Testis (tissue), 3 donors: ENCODE measurements around the gene ATP6V1B1. TPM values are rescaled to one million over a fixed set of nuclear protein-coding genes. Genes with fewer than 3 reads are reported as not detected.

ENCODE experiments used
- DNase-seq: peaks from one replicate; pipeline ENCODE4 v3.0.0-alpha.2; 2019
- H3K27ac ChIP-seq, 2 donors: fragments of 200-600 bp; sonication (generic); one replicate each; pipeline ENCODE4 v1.5.1; 2019
- H3K27me3 ChIP-seq: fragments of 200-600 bp; sonication (generic); one replicate; pipeline ENCODE4 v1.5.1; 2019
- H3K36me3 ChIP-seq: fragments of 200-600 bp; sonication (generic); one replicate; pipeline ENCODE4 v1.5.1; 2017; ENCODE audit warnings: low read depth; ENCODE audit errors: missing control alignments
- H3K4me1 ChIP-seq: fragments of 200-600 bp; sonication (generic); one replicate; pipeline ENCODE4 v1.5.1; 2019
- H3K4me3 ChIP-seq, 2 donors: fragments of 200-600 bp; sonication (generic); one replicate each; pipeline ENCODE4 v1.5.1; 2017 to 2019
- H3K9me3 ChIP-seq: fragments of 200-600 bp; sonication (generic); one replicate; pipeline ENCODE4 v1.5.1; 2017
- POLR2A ChIP-seq: fragments of 450-650 bp; IDR thresholded peaks from one replicate; pipeline ENCODE4 v1.6.1; 2017; ENCODE audit warnings: antibody characterized with exemption, mild to moderate bottlenecking, moderate library complexity
- WGBS, 2 donors: methylation state at CpG; one replicate each; pipeline ENCODE4 v1.1.5; 2018; 5-methylcytosine and 5-hydroxymethylcytosine counted together
- intact Hi-C: fragments of 100-400 bp; cut with DNase I; formaldehyde crosslinking; loops from one replicate; pipeline ENCODE4 v1.15.1; 2023; ENCODE audit warnings: low total_unique reads
- polyA plus RNA-seq: library from polyadenylated mRNA; stranded (reverse); fragments of 350-450 nt; fragmentation: Illumina TruSeq; extraction: RNeasy Lipid Tissue Mini Kit (QIAGEN cat#74804); gene quantifications from one replicate; pipeline ENCODE4 v1.2.3, GENCODE V29; 2014; ENCODE audit warnings: low read depth, low replicate concordance; ENCODE audit not compliant: insufficient read depth
- total RNA-seq, 2 donors: library from RNA; depleted of rRNA; stranded (reverse); fragments of >200 nt; gene quantifications; one replicate each; pipeline ENCODE4 v1.2.3, GENCODE V29; 2016
- TF ChIP-seq, protein P1 (sequence below), 3 experiments: fragments of 450-650 bp in 2 of 3; fragments of 200-600 bp in 1 of 3; sonication (generic) in 1 of 3; IDR thresholded peaks; one replicate each; pipeline ENCODE4 v1.5.1; 2016 to 2019; ENCODE audit warnings: antibody characterized with exemption in 3 of 3, mild to moderate bottlenecking in 2 of 3, moderate library complexity in 1 of 3

Gene ATP6V1B1
- total and polyA plus RNA-seq, 3 donors from 2014 or later = 1.7 to 2.9 TPM; not detected in 1

DNA sequence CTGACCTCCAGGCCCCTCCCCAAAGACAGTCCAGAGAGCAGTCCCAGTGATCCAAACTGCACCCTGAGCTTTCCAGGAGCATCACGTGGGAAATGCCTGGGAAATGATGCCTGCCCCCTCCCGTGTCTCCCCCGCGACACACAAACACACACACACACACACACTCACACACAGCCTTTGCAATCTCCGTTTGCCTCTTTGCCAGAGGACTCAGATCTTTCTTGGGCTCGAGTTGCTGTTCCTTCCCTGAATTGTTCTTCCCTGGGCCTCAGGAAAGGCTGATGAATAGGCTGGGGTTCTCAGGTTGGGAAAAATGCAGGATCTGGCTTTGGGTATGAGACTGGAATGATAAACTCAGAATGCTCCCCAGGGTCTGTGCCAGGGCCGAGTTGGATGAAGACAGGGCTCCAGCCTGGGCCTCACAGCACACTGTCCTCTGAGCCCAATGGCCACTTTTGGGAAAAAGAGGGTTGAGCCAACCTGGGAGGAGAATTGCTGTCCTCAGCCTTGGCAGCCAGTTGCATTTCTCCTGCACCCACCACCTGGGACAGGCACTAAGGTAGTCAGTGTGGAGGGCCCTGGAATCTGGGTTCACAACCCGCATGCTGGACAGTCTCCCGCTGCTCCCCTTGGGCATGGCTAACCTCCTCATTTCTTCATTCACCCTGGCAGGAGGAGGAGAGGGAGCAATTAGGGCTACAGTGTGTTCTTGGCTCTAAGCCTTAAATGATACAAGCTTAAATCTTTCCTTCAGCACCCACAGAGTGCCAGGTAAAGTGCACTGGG, 43.9 kb upstream of the ATP6V1B1 start:
- Histone ChIP-seq H3K9me3 (no peaks in the 10 kb centered on the region), H3K27me3 (peaks cover 6% of the 10 kb centered on the region), H3K4me1 (peaks cover 11% of the 10 kb centered on the region), H3K4me3 (no peak overlapping the region), H3K36me3 (no peaks in the 10 kb centered on the region), H3K27ac (no peak overlapping the region)
- intact Hi-C loops = no loop called here
- 45 to 62% methylated on average over 8 to 9 of the region's 9 CpGs for WGBS, 2 donors
- TF ChIP-seq POLR2A = no peak
- TF ChIP-seq, protein P1, sequence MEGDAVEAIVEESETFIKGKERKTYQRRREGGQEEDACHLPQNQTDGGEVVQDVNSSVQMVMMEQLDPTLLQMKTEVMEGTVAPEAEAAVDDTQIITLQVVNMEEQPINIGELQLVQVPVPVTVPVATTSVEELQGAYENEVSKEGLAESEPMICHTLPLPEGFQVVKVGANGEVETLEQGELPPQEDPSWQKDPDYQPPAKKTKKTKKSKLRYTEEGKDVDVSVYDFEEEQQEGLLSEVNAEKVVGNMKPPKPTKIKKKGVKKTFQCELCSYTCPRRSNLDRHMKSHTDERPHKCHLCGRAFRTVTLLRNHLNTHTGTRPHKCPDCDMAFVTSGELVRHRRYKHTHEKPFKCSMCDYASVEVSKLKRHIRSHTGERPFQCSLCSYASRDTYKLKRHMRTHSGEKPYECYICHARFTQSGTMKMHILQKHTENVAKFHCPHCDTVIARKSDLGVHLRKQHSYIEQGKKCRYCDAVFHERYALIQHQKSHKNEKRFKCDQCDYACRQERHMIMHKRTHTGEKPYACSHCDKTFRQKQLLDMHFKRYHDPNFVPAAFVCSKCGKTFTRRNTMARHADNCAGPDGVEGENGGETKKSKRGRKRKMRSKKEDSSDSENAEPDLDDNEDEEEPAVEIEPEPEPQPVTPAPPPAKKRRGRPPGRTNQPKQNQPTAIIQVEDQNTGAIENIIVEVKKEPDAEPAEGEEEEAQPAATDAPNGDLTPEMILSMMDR (IDR thresholded peaks at IDR 0.05) = no peak
- DNase-seq = no peak

DNA sequence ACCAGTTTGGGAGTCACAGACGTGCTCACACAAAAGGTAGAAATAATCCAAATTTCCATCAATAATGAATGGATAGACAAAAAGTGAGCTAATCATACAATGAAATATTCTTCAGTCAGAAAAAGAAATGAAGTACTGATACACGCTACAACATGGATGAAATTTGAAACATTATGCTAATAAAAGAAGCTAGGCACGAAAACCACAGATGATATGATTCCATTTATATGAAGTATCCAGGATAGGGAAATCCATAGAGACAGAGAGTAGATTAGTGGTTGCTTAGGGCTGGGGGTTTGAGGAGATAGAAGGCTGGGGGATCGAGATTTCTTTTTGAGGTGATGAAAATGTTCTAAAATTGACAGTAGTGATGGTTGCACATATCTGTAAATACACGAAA, 43.0 kb upstream of the ATP6V1B1 start:
- TF ChIP-seq, protein P1 (IDR thresholded peaks at IDR 0.05) = no peak
- TF ChIP-seq POLR2A = no peak
- Histone ChIP-seq H3K4me1 (peaks cover 7% of the 10 kb centered on the region), H3K27ac (no peak overlapping the region), H3K36me3 (no peaks in the 10 kb centered on the region), H3K4me3 (no peak overlapping the region), H3K9me3 (no peaks in the 10 kb centered on the region), H3K27me3 (peaks cover 6% of the 10 kb centered on the region)
- intact Hi-C loops = no loop called here
- WGBS, 2 donors = 60 to 80% methylated on average over 5 of the region's 5 CpGs
- DNase-seq = no peak

DNA sequence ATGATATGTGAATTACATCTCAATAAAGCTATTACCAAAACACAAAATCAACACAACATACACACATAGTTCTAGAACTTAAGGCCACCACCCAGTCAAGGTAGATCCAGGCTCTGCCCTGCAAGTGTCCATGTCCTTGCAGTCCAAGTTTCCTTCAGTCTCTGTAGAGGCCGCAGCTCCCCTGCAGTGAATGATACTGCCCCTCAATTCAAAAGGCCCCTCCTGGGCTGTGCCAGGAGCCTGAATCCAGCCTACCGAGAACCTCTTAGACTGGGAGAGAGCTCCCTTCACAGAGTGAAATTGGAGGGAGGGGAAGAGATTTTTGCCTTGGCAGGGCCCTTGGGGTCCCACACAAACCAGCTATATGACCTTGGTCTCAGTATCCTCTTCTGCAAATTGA, 42.5 kb upstream of the ATP6V1B1 start:
- H3K27ac ChIP-seq = no peak overlapping the region
- no peaks in the 10 kb centered on the region for H3K9me3 ChIP-seq
- H3K4me3 ChIP-seq = no peak overlapping the region
- intact Hi-C loops = no loop called here
- H3K36me3 ChIP-seq = no peaks in the 10 kb centered on the region
- peaks cover 7% of the 10 kb centered on the region for H3K4me1 ChIP-seq
- no peak for TF ChIP-seq POLR2A
- TF ChIP-seq, protein P1 (IDR thresholded peaks at IDR 0.05) = no peak
- peaks cover 6% of the 10 kb centered on the region for H3K27me3 ChIP-seq
- DNase-seq = no peak
- WGBS, 2 donors = 61 to 62% methylated on average over 2 of the region's 2 CpGs

DNA sequence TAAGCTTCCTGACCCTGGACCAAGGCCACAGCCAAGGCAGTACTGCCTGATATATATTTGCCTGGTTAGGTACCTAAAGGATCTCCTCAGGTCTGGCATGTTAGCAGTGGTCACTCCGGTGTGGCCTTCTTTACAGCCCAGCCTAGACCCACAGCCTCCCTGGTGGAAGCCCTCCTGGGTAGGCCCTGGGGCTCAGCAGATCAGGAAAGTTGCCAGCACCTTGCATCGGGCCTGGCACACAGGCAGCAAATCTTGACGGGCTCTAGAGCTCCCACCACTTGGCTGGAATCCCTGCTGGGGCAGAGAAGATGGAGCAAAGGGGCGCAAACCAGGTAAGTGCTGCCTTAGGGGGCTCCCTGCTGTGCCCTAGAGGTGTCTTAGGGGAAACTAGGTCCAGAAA, 40.9 kb upstream of the ATP6V1B1 start:
- no peaks in the 10 kb centered on the region for H3K36me3 ChIP-seq
- no peak overlapping the region for H3K27ac ChIP-seq
- H3K4me1 ChIP-seq = peaks cover 6% of the 10 kb centered on the region
- intact Hi-C loops = no loop called here
- H3K9me3 ChIP-seq = no peaks in the 10 kb centered on the region
- H3K27me3 ChIP-seq = no peaks in the 10 kb centered on the region
- no peak overlapping the region for H3K4me3 ChIP-seq
- no peak for DNase-seq
- no peak for TF ChIP-seq POLR2A
- 83 to 84% methylated on average over 4 of the region's 4 CpGs for WGBS, 2 donors

DNA sequence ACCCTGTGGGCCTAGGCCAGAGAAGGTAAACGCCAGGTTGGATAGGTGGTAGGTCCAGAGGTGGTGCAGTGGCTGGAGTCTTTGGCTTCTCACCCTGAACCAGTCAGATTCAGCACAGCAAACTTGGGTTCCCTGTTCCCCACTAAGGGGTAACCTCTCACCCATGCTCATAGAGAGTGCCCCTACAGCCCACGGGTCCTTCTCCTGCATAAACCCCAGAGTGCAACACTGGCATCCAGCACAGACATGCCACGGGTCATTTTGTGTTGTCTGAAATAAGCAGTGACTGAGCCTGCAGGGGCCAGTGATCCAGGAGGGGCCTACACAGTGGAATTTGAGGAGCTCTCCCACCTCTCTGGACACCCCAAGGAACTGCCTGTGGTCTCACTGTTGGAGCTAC, 40.5 kb upstream of the ATP6V1B1 start:
- WGBS, 2 donors = 73 to 75% methylated on average over 1 to 3 of the region's 3 CpGs
- Histone ChIP-seq H3K9me3 (no peaks in the 10 kb centered on the region), H3K27ac (no peak overlapping the region), H3K27me3 (no peaks in the 10 kb centered on the region), H3K36me3 (no peaks in the 10 kb centered on the region), H3K4me3 (no peak overlapping the region), H3K4me1 (peaks cover 9% of the 10 kb centered on the region)
- intact Hi-C loops = no loop called here
- TF ChIP-seq, protein P1 (IDR thresholded peaks at IDR 0.05) = no peak
- no peak for TF ChIP-seq POLR2A
- DNase-seq = no peak
